Memory B cell (primary cell): ENCODE measurements around the gene BRSK2.

Experiments
- ATAC-seq: fragments of 150-1000 bp; cut with Tn5 transposase; 2 replicates; pipeline ENCODE4 v1.10.0; 2021; ENCODE audit warnings: low read depth, mild to moderate bottlenecking, moderate library complexity
- DNase-seq, 2 donors: peaks; one replicate each; pipeline ENCODE4 v3.0.0; 2022; ENCODE audit warnings: low spot score in 2 of 2
- H3K27ac Mint-ChIP-seq: one replicate; pipeline ENCODE4 v1.8.0; 2022; ENCODE audit warnings: mild to moderate bottlenecking, moderate library complexity, mixed read lengths
- H3K27me3 Mint-ChIP-seq: one replicate; pipeline ENCODE4 v1.8.0; 2022; ENCODE audit warnings: mixed read lengths
- H3K36me3 Mint-ChIP-seq: one replicate; pipeline ENCODE4 v1.8.0; 2022; ENCODE audit warnings: mild to moderate bottlenecking, mixed read lengths
- H3K4me1 Mint-ChIP-seq: one replicate; pipeline ENCODE4 v1.8.0; 2022; ENCODE audit warnings: mixed read lengths
- H3K4me3 Mint-ChIP-seq: one replicate; pipeline ENCODE4 v1.8.0; 2022; ENCODE audit warnings: mild to moderate bottlenecking, moderate library complexity, mixed read lengths
- H3K9me3 Mint-ChIP-seq: one replicate; pipeline ENCODE4 v1.8.0; 2022; ENCODE audit warnings: mixed read lengths

Gene BRSK2

GRCh38 chr11:1463056-1463455, 73.3 kb downstream of the BRSK2 start:
- Mint-ChIP-seq H3K4me3 (no peak overlapping the region), H3K27ac (no peak overlapping the region), H3K9me3 (no peaks in the 10 kb centered on the region), H3K4me1 (no peaks in the 10 kb centered on the region), H3K36me3 (peaks cover 16% of the 10 kb centered on the region), H3K27me3 (no peaks in the 10 kb centered on the region)
- no peak for ATAC-seq
- no peak for DNase-seq

- no peaks in the 10 kb centered on the region for H3K9me3 Mint-ChIP-seq
- no peaks in the 10 kb centered on the region for H3K27me3 Mint-ChIP-seq
- H3K36me3 Mint-ChIP-seq = peaks cover 16% of the 10 kb centered on the region
- DNase-seq (no peak), ATAC-seq (no peak)
- no peak overlapping the region for H3K27ac Mint-ChIP-seq
- no peak overlapping the region for H3K4me3 Mint-ChIP-seq
- H3K4me1 Mint-ChIP-seq = no peaks in the 10 kb centered on the region
Observed at GRCh38 chr11:1466784-1467183, 77.0 kb downstream of the BRSK2 start.

GRCh38 chr11:1467270-1467669, 77.5 kb downstream of the BRSK2 start:
- Mint-ChIP-seq H3K36me3 (peaks cover 16% of the 10 kb centered on the region), H3K27me3 (no peaks in the 10 kb centered on the region), H3K9me3 (no peaks in the 10 kb centered on the region), H3K4me3 (no peak overlapping the region), H3K4me1 (no peaks in the 10 kb centered on the region), H3K27ac (no peak overlapping the region)
- DNase-seq = no peak
- ATAC-seq = no peak

- Mint-ChIP-seq H3K9me3 (no peaks in the 10 kb centered on the region), H3K4me1 (no peaks in the 10 kb centered on the region), H3K4me3 (no peak overlapping the region), H3K27ac (no peak overlapping the region), H3K27me3 (no peaks in the 10 kb centered on the region), H3K36me3 (peaks cover 16% of the 10 kb centered on the region)
- ATAC-seq (no peak), DNase-seq (no peak)
Observed at GRCh38 chr11:1468002-1468401, 78.3 kb downstream of the BRSK2 start.

GRCh38 chr11:1468473-1469066, 78.8 kb downstream of the BRSK2 start:
- Mint-ChIP-seq H3K36me3 (peaks cover 16% of the 10 kb centered on the region), H3K4me3 (no peak overlapping the region), H3K27ac (no peak overlapping the region), H3K27me3 (no peaks in the 10 kb centered on the region), H3K9me3 (no peaks in the 10 kb centered on the region), H3K4me1 (no peaks in the 10 kb centered on the region)
- ATAC-seq (no peak), DNase-seq (no peak)

- DNase-seq = no peak
- no peaks in the 10 kb centered on the region for H3K27me3 Mint-ChIP-seq
- H3K9me3 Mint-ChIP-seq = no peaks in the 10 kb centered on the region
- no peaks in the 10 kb centered on the region for H3K4me1 Mint-ChIP-seq
- H3K4me3 Mint-ChIP-seq = no peak overlapping the region
- H3K36me3 Mint-ChIP-seq = peaks cover 19% of the 10 kb centered on the region
- no peak for ATAC-seq
- H3K27ac Mint-ChIP-seq = no peak overlapping the region
Observed at GRCh38 chr11:1469287-1469910, 79.7 kb downstream of the BRSK2 start.

- Mint-ChIP-seq H3K9me3 (no peaks in the 10 kb centered on the region), H3K27me3 (no peaks in the 10 kb centered on the region), H3K36me3 (peaks cover 19% of the 10 kb centered on the region), H3K27ac (no peak overlapping the region), H3K4me3 (no peak overlapping the region), H3K4me1 (no peaks in the 10 kb centered on the region)
- DNase-seq = no peak
- no peak for ATAC-seq
Observed at GRCh38 chr11:1469911-1470680, 80.4 kb downstream of the BRSK2 start.

GRCh38 chr11:1470681-1471611, 81.2 kb downstream of the BRSK2 start:
- H3K4me1 Mint-ChIP-seq = no peaks in the 10 kb centered on the region
- peaks cover 17% of the 10 kb centered on the region for H3K36me3 Mint-ChIP-seq
- no peak for ATAC-seq
- no peaks in the 10 kb centered on the region for H3K27me3 Mint-ChIP-seq
- H3K9me3 Mint-ChIP-seq = no peaks in the 10 kb centered on the region
- H3K4me3 Mint-ChIP-seq = no peak overlapping the region
- H3K27ac Mint-ChIP-seq = no peak overlapping the region
- DNase-seq = no peak

GRCh38 chr11:1471736-1472135, 82.0 kb downstream of the BRSK2 start:
- no peaks in the 10 kb centered on the region for H3K4me1 Mint-ChIP-seq
- DNase-seq (no peak), ATAC-seq (no peak)
- no peak overlapping the region for H3K4me3 Mint-ChIP-seq
- H3K27me3 Mint-ChIP-seq = no peaks in the 10 kb centered on the region
- H3K36me3 Mint-ChIP-seq = peaks cover 18% of the 10 kb centered on the region
- H3K27ac Mint-ChIP-seq = no peak overlapping the region
- H3K9me3 Mint-ChIP-seq = no peaks in the 10 kb centered on the region

- Mint-ChIP-seq H3K4me1 (no peaks in the 10 kb centered on the region), H3K27me3 (no peaks in the 10 kb centered on the region), H3K36me3 (peaks cover 15% of the 10 kb centered on the region), H3K4me3 (no peak overlapping the region), H3K27ac (no peak overlapping the region), H3K9me3 (no peaks in the 10 kb centered on the region)
- no peak for ATAC-seq
- DNase-seq = no peak
Observed at GRCh38 chr11:1472180-1473005, 82.7 kb downstream of the BRSK2 start.

- Mint-ChIP-seq H3K4me3 (no peak overlapping the region), H3K36me3 (peaks cover 18% of the 10 kb centered on the region), H3K9me3 (no peaks in the 10 kb centered on the region), H3K4me1 (no peaks in the 10 kb centered on the region), H3K27me3 (no peaks in the 10 kb centered on the region), H3K27ac (no peak overlapping the region)
- DNase-seq (no peak), ATAC-seq (no peak)
Observed at GRCh38 chr11:1473011-1473628, 83.4 kb downstream of the BRSK2 start.

- Mint-ChIP-seq H3K27ac (no peak overlapping the region), H3K27me3 (no peaks in the 10 kb centered on the region), H3K36me3 (peaks cover 18% of the 10 kb centered on the region), H3K4me3 (no peak overlapping the region), H3K9me3 (no peaks in the 10 kb centered on the region), H3K4me1 (no peaks in the 10 kb centered on the region)
- ATAC-seq (no peak), DNase-seq (no peak)
Observed at GRCh38 chr11:1473786-1474185, 84.1 kb downstream of the BRSK2 start.

- DNase-seq = no peak
- no peaks in the 10 kb centered on the region for H3K4me1 Mint-ChIP-seq
- no peak for ATAC-seq
- H3K4me3 Mint-ChIP-seq = no peak overlapping the region
- H3K9me3 Mint-ChIP-seq = no peaks in the 10 kb centered on the region
- H3K36me3 Mint-ChIP-seq = peaks cover 20% of the 10 kb centered on the region
- H3K27ac Mint-ChIP-seq = no peak overlapping the region
- no peaks in the 10 kb centered on the region for H3K27me3 Mint-ChIP-seq
Observed at GRCh38 chr11:1475841-1476240, 86.1 kb downstream of the BRSK2 start.
